HG02885 (cell line): Measurements from ENCODE around the gene RCOR1.
"Not testable (repeated sequence)": the region's sequence is repeated elsewhere in the genome, so short reads cannot be mapped to it uniquely, and the experiment has no call there.

Experiments
- ATAC-seq: cut with Tn5 transposase; IDR thresholded peaks from one replicate; pipeline ENCODE4 v1.9.1; 2021; ENCODE audit warnings: mild to moderate bottlenecking; ENCODE audit not compliant: unreplicated experiment, poor library complexity

The RCOR1 gene

GRCh38 chr14:102624666-102625065 lies 32.2 kb downstream of the RCOR1 start:
- ATAC-seq, result no peak

DNA sequence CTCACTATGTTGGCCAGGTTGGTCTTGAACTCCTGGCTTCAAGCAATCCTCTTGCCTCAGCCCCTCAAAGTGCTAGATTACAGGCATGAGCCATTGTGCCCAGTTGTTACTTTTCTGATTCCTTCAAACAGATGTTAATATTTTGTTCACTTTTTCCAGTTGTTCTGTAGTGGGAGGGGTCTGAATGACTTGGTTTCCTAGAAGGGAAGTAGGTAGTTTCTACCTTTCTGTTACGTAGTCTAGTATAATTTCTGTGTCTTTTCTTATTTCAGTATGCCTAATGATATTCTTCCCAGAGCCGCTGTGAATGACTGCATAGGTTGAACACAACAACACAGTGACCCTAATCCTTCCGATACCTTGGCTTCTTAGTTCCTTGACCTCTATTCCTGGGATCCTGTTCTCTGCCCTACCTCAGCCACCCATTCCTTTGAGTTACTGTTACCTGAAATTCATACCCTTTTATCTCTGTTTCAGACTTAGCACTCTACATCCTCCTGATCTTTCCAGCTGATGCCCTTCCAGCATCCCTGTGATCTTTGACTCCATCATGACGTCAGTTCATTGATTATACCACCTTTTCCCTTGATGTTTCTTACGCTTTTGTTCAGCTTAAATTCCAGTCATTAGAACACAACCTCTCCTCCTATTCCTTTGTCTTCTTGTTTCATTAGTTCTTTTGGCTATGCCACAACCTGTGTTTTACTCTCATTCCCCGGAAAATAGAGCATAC lies 33.3 kb downstream of the RCOR1 start:
- no peak for ATAC-seq

DNA sequence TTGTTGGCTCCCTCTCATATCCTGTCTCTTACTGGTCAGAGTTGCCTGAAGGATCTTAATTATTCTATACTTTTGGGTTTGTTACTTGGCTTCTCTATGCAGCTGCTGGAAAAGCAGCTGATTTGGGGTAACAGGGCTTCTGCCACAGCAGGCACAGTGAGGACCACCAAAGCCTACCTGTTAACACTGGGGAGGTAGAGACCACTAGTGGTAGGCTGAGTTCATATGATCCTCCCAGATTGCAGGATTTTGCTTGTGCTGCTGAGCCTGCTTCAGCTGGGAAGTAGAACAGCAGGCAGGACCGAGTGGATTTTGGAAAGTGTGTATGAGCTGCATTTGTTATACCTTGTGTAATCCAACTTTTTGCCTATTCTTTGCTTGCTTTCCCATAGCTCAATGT lies 34.1 kb downstream of the RCOR1 start:
- ATAC-seq, result no peak

DNA sequence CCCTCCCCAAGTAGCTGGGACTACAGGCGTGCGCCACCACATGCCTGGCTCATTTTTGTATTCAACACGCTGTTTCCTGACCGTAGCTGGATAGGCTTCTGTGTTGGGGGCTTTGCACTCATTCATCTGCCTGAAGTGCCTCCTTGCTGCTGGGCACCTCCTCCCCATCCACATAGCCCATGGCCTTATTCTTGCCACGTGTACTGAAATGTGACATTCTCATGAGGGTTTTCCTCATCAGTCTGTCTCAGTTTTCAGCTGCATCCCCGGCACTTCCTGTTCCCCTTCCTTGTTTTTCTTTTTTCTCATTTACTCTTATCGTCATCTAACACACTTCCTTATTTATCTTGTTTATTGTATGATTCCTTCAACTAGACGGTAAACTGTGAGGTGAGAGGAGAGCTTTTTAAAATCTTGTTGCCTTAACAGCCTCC lies 36.6 kb downstream of the RCOR1 start:
- ATAC-seq, result no peak

DNA sequence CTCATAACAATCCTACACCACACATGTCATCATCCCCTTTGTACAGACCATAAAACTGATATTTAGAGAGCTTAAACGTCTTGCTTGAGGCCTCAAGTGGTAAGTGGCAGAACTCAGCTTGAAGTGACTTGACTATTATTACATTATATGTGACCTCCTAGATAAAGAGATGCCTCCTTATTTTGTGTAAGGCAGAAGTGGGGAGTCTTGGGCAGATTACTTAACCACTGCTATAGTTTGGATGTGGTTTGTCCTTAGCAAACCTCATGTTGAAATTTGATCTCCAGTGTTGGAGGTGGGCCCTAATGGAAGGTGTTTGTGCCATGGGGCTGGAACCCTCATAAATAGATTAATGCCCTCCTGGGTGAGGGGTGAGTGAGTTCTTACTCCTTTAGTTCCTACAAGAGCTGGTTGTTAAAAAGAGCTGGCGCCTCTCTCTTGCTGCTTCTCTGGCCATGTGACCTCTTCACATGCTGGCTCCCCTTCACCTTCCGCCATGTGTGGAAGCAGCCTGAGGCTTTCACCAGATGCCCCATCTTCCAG lies 37.4 kb downstream of the RCOR1 start:
- ATAC-seq, result no peak

DNA sequence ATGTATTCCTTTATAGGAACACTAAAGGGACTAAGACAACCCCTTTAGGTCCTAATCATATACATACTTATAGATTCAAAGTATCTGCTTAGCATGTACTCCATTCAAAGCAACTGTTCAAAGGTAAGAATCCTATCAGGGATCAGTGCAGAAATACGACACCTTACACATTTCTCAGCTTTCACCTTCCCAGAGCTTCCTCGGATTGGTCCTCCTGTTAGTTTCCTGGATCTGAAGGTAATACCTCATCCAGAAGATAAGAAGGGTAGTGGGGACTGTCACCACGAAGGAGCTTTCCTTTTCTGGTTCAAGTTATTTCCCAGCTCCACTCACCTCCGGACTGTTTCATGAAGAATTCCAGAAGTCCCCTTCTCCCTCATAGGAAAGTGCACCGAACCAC lies 38.0 kb downstream of the RCOR1 start:
- ATAC-seq, result no peak

- no peak for ATAC-seq
These were observed 38.4 kb downstream of the RCOR1 start for GRCh38 chr14:102630881-102631280.

GRCh38 chr14:102633906-102634595 lies 41.6 kb downstream of the RCOR1 start:
- no peak for ATAC-seq

DNA sequence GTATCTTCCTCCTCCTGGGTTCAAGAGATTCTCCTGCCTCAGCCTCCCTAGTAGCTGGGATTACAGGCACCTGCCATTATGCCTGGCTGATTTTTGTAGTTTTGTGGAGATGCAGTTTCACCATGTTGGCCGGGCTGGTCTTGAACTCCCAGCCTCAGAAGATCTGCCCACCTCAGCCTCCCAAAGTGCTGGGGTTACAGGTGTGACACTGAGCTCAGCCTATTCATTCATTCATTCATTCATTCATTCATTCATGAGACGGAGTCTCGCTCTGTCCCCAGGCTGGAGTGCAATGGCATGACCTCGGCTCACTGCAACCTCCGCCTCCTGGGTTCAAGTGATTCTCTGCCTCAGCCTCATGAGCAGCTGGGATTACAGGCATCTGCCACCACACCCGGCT lies 47.2 kb downstream of the RCOR1 start:
- not testable (repeated sequence) for ATAC-seq

DNA sequence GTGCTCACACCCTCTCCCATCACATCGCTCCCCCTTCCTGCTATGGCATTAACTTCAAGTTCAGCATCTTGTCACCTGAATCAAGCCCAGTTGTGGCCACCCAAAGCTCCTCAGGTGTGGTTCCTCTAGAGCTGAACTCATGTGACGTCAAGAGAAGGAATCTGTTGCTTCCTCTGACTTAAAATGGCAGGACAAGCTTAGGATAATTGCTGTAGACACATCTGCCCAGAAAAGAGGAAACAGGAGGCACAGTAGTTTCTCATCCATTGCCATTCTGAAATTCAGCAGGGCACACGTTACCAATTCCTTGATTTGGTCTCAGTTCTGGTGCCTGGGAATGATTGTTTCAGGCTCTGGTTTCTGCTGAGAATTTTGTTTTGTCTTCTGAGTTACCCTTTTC lies 52.1 kb downstream of the RCOR1 start:
- ATAC-seq, result no peak

- ATAC-seq, result no peak
These were observed 53.4 kb downstream of the RCOR1 start for GRCh38 chr14:102645746-102646440.

GRCh38 chr14:102646615-102647014 lies 54.2 kb downstream of the RCOR1 start:
- no peak for ATAC-seq

GRCh38 chr14:102652194-102652593 lies 59.7 kb downstream of the RCOR1 start:
- ATAC-seq, result no peak

DNA sequence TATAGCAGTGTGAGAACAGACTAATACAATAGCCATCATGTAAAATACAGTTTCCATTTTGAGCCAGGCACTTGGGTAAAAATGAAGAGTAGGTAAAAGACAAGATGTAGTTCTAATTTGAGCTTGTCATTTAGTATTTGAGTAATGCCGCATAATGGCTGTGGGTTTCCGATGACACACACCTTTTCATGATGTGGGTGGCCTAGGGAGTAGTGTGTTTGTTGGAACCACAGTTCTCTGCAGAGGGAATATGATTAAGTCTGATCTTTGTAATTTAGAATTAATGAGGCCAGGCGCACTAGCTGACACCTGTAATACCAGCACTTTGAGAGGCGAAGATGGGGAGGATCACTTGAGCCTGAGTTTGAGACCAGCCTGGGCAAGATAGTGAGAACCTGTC lies 61.8 kb downstream of the RCOR1 start:
- no peak for ATAC-seq

DNA sequence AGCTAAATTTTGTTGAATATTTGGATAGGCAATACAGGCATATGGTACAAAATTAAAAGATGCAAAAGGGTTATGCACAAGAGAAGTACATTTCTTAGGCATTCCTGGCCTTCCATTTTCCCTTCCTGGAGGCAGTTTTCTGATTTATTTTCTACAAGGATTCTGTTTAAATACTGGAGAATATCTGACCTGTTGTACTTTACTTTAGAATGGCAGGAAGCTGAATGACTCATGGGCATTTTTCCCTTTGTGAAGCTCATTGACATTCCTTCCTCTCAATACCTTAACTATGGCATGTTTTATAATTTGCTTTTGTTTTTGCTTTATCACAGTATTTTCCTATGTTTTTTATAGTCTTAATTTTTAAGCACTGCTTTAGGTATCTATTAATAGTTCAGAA lies 62.7 kb downstream of the RCOR1 start:
- ATAC-seq, result no peak

GRCh38 chr14:102659797-102660196 lies 67.3 kb downstream of the RCOR1 start:
- no peak for ATAC-seq

DNA sequence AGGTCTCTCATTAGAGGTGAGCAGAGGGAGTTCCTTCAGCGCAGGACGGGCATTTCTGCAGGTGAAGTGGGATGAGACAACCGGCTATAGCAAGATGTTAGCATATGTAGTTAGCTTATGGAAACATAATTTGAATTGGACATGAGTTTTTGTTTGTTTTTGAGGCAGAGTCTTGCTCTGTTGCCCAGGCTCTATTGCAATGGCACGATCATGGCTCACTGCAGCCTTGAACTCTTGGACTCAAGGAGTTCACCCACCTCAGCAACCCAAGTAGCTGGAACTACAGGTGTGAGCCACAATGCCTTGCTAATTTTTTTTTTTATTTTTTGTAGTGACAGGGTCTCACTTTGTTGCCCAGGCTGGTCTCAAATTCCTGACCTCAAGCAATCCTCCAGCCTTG lies 69.2 kb downstream of the RCOR1 start:
- ATAC-seq, result no peak

DNA sequence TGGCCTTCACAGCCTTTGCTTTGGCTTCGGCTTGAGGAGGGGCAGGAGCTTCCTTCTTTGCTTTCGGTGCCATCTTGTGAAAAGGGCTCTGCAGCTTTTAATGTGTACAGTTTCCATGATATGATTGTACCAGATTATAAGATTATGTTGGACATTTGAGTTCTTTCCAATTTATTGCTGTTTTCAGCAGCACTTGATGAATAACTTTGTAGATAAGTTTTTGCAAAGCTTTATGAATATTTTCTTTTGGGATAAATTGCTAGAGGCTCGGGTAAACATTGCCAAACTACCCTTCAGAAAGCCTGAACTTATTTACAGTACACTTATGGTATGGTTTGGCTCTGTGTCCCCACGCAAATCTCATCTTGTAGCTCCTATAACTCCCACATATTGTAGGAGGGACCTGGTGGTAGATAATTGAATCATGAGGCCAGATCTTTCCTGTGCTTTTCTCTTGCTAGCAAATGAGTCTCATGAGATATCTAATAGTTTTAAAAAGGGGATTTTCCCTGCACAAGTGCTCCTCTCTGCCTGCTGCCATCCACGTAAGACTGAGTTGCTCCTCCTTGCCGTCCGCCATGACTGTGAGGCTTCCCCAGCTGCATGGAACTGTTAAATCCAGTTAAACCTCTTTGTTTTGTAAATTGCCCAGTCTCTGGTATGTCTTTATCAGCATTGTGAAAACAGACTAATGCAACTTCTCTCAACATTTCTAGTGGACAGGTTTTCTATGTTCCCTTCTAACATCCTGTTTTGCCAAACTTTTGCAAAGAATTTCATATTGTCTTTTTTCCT lies 70.4 kb downstream of the RCOR1 start:
- no peak for ATAC-seq

- no peak for ATAC-seq
These were observed 71.0 kb downstream of the RCOR1 start for GRCh38 chr14:102663440-102663839.

GRCh38 chr14:102665621-102666020 lies 73.2 kb downstream of the RCOR1 start:
- no peak for ATAC-seq
